Amniotic stem cell (primary cell): ENCODE results near the gene PRR36.

Source experiments
- DNase-seq: peaks from one replicate; lab custom pipeline; 2025; lab: John Stamatoyannopoulos, UW

Gene PRR36

GRCh38 chr19:7844951-7845350 lies 29.2 kb downstream of the PRR36 start:
- DNase-seq, result no peak

- DNase-seq, result no peak
Observed at GRCh38 chr19:7844405-7844804, 29.8 kb downstream of the PRR36 start.

- DNase-seq, result no peak
Observed at GRCh38 chr19:7843521-7843920, 30.7 kb downstream of the PRR36 start.

GRCh38 chr19:7842661-7843294 lies 31.4 kb downstream of the PRR36 start:
- DNase-seq, result no peak

GRCh38 chr19:7841751-7842660 lies 32.2 kb downstream of the PRR36 start:
- no peak for DNase-seq

GRCh38 chr19:7840629-7841028 lies 33.6 kb downstream of the PRR36 start:
- no peak for DNase-seq

GRCh38 chr19:7839476-7839875 lies 34.7 kb downstream of the PRR36 start:
- no peak for DNase-seq

GRCh38 chr19:7833225-7834099 lies 40.7 kb downstream of the PRR36 start:
- no peak for DNase-seq

- DNase-seq, result no peak
Observed at GRCh38 chr19:7832781-7833180, 41.4 kb downstream of the PRR36 start.

GRCh38 chr19:7832009-7832408 lies 42.2 kb downstream of the PRR36 start:
- no peak for DNase-seq

- no peak for DNase-seq
Observed at GRCh38 chr19:7831452-7831851, 42.7 kb downstream of the PRR36 start.

GRCh38 chr19:7830823-7831222 lies 43.4 kb downstream of the PRR36 start:
- DNase-seq, result no peak

GRCh38 chr19:7830272-7830771 lies 43.9 kb downstream of the PRR36 start:
- no peak for DNase-seq

GRCh38 chr19:7829561-7830271 lies 44.5 kb downstream of the PRR36 start, which contains the start of gene EVI5L:
EVI5L (plus strand) TSS chr19:7830218; CDS start chr19:7846543, 16,325 bp downstream.
- peak; percentile 100 for DNase-seq

- DNase-seq, result no peak
Observed at GRCh38 chr19:7829166-7829520, 45.0 kb downstream of the PRR36 start.

GRCh38 chr19:7823686-7824301 lies 50.4 kb downstream of the PRR36 start:
- no peak for DNase-seq

- no peak for DNase-seq
Observed at GRCh38 chr19:7822910-7823515, 51.2 kb downstream of the PRR36 start.

- DNase-seq, result no peak
Observed at GRCh38 chr19:7820588-7820987, 53.6 kb downstream of the PRR36 start.

GRCh38 chr19:7819337-7819736 lies 54.9 kb downstream of the PRR36 start:
- DNase-seq, result no peak

- DNase-seq, result no peak
Observed at GRCh38 chr19:7818806-7819205, 55.4 kb downstream of the PRR36 start.
